Dendritic cell treated with granulocyte-macrophage colony-stimulating factor and Interleukin-4, amounts not matched to agents 40 ng/mL and 50 ng/mL, for 4 days (primary cell): ENCODE measurements around the gene CCDC106.

Experiments
- H3K27ac Mint-ChIP-seq: one replicate; pipeline ENCODE4 v1.8.0; 2022; ENCODE audit warnings: mild to moderate bottlenecking, mixed read lengths
- H3K27me3 Mint-ChIP-seq: one replicate; pipeline ENCODE4 v1.8.0; 2022; ENCODE audit warnings: mild to moderate bottlenecking, mixed read lengths
- H3K36me3 Mint-ChIP-seq: one replicate; pipeline ENCODE4 v1.8.0; 2022; ENCODE audit warnings: low read depth, mixed read lengths
- H3K4me1 Mint-ChIP-seq: one replicate; pipeline ENCODE4 v1.8.0; 2022; ENCODE audit warnings: low read depth, mixed read lengths
- H3K4me3 Mint-ChIP-seq: one replicate; pipeline ENCODE4 v1.8.0; 2022; ENCODE audit warnings: mild to moderate bottlenecking, moderate library complexity, mixed read lengths
- H3K9me3 Mint-ChIP-seq: one replicate; pipeline ENCODE4 v1.8.0; 2022; ENCODE audit warnings: mixed read lengths
- intact Hi-C: fragments of 100-400 bp; cut with micrococcal nuclease; formaldehyde crosslinking; loops from one replicate; pipeline ENCODE4 v1.15.0; 2022

Gene CCDC106

DNA sequence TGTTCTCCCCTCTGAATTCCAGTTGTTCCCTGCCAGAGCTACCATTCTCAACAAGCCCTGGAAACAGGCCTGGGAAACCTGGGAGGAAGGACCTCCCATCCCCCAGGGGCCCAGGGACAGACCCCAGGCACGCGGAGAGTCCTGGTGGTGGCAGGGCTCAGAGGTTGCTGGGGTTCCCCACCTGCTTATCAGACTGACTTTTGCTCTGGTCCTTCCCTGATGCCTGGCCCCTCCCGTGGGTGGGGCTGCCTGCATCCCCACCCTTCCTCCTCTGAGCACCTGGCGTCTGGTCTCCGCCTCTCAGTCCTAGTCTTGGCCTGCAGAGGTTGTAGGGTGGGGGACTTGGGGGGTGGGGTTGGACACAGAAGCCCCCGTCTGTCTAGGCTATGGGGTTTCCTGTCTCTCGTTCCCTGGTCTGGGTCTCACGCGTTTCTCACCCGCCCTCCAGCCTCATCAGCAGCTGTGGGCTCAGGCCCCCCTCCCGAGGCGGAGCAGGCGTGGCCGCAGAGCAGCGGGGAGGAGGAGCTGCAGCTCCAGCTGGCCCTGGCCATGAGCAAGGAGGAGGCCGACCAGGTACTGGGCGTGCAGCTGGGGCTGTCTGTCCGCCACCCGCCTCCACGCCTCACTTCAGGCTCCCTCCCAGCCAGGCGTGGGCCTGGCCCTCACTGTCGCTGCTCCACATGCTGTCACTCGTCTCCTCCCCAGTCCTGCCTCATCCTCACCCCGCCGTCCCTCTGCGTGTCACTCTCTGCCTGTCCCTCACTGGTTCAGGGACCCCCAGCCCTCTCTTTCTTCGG lies 40.6 kb downstream of the CCDC106 start:
- Mint-ChIP-seq H3K27ac (peak overlapping the region; percentile 17), H3K27me3 (no peaks in the 10 kb centered on the region), H3K4me1 (peaks cover 38% of the 10 kb centered on the region), H3K9me3 (no peaks in the 10 kb centered on the region), H3K4me3 (no peak overlapping the region), H3K36me3 (peaks cover 100% of the 10 kb centered on the region)
- intact Hi-C loops: no loop called here

DNA sequence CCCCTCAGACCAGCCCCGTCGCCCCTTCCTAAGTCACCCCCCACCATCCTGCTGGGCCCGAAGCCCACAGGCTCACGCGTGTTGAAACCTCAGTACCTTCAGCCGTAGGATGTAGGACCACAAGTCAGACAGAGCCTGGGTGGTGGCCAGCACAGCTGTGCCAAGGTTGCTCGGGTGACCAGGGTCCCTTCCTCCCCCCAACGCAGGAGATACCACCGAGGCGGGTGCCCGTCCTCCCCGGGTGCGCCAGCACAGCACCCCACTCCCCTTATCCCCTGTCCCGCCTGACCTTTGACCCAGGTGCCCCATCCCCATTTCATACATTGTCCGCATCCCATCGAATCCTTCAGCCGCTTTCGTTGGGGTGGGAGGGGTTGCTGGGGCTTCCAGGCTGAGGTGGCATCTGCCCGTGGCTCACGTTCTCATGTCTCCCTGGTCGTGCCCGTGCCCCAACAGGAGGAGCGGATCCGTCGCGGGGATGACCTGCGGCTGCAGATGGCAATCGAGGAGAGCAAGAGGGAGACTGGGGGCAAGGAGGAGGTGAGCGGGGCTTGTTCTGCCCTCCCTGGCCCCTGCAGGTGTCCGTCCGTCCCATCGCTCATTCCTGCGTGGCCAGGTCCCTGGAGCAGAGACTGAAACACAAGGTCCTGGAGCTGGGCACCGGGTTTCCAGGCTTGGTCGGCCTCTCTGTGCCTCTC lies 41.5 kb downstream of the CCDC106 start:
- no peak overlapping the region for H3K4me3 Mint-ChIP-seq
- H3K4me1 Mint-ChIP-seq: peaks cover 38% of the 10 kb centered on the region
- peaks cover 100% of the 10 kb centered on the region for H3K36me3 Mint-ChIP-seq
- intact Hi-C loops: no loop called here
- H3K27me3 Mint-ChIP-seq: no peaks in the 10 kb centered on the region
- H3K9me3 Mint-ChIP-seq: no peaks in the 10 kb centered on the region
- H3K27ac Mint-ChIP-seq: no peak overlapping the region

DNA sequence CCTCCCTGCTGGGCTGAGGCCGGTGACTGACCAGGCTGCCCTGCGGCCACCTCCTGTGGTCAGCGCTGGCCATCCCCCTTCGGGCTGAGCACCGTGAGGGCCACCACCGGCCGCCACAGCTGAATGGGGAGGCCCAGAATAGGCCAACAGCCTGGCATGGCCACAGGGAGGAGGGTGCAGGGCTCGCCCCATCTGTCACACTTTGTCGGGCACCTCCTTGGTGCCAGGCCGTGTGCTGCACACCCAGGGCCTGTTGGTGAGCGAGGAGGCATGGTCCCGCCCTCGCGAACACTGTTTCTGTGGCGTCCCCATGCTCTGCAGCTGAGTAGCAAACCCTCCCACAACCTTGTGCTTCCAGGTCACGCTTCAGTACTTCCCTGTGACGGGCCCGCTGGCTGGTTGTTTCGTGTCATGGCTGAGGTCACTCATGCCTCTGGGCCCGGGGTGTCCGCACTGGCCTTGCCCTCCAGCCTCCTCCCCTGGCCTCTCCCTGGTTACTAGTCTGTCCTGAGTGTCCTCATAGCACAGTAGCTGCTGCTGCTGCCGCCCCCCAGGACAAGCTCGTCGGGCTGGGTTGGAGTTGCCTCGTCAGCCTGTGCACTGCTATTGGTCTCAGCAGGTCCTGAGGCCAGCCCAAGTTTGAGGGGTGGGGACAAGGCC lies 42.2 kb downstream of the CCDC106 start:
- intact Hi-C loops: no loop called here
- no peaks in the 10 kb centered on the region for H3K27me3 Mint-ChIP-seq
- H3K27ac Mint-ChIP-seq: no peak overlapping the region
- no peak overlapping the region for H3K4me3 Mint-ChIP-seq
- H3K4me1 Mint-ChIP-seq: peaks cover 32% of the 10 kb centered on the region
- peaks cover 100% of the 10 kb centered on the region for H3K36me3 Mint-ChIP-seq
- no peaks in the 10 kb centered on the region for H3K9me3 Mint-ChIP-seq

DNA sequence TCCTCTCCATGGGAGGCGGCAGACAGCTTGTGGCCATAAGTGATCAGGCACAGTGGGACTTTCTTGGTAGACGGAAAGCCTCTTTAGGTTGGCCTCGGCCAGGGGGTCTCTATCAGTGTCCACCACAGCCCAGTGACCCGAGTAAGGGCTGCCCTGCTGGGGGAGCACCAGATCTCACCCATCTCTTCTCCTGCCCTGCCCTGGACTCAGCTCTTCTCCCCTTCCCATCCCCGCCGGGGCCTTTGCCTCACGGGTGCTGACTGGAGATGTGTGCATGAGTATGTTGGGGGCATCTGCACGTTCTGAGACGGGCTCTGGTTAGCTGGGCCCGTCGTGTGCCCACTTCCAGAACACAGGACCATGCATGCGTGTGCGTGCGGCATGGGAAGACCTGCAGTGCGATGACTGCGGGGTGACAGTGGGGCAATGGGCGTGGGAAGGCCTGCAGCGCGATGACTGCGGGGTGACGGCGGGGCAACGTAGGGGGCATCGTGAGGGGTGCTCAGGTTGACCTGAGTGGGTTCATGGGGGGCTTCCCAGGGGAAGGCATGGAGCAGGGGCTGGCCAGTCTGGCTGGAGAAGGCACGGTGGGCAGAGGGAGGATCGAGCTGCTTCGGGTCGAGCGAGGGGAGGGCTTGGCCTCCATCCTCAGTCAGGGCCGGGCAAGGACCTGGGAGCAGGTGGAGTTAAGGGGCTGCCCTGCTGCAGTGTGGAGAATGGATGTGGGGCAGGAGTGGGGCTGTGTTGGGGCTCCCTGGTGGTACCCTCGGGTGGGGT lies 42.9 kb downstream of the CCDC106 start:
- Mint-ChIP-seq H3K4me3 (no peak overlapping the region), H3K36me3 (peaks cover 100% of the 10 kb centered on the region), H3K4me1 (peaks cover 25% of the 10 kb centered on the region), H3K9me3 (no peaks in the 10 kb centered on the region), H3K27ac (no peak overlapping the region), H3K27me3 (no peaks in the 10 kb centered on the region)
- intact Hi-C loops: no loop called here

DNA sequence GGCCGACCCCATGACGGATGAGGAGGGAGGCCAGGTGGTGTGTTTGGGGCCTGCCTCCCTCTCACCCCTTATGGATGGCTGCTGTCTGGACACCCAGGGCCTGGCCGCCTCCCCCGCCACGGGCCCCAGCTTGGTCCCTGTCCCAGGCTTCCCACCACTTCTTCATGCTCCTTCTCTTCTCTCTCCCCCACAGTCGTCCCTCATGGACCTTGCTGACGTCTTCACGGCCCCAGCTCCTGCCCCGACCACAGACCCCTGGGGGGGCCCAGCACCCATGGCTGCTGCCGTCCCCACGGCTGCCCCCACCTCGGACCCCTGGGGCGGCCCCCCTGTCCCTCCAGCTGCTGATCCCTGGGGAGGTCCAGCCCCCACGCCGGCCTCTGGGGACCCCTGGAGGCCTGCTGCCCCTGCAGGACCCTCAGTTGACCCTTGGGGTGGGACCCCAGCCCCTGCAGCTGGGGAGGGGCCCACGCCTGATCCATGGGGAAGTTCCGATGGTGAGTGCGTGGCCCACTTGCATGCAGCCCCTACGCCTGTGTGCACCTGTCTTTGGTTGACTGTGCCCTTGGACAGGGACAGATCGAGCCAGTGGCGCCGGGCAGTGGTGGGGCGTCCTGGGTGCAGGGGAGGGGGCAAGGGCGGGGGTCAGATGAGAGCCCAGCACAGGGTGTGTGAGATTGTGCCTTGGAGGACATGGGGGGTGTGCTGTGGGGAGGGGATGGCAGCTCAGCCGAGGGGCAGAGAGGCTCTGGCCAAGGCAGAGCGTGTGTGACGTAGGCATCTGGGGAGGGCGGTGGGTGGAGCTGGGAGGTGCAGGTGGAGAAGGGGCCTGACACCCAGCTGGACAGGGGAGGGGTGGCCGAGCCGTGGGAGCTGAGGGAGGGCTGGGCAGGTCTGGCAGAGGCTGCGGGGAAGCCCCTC lies 43.8 kb downstream of the CCDC106 start:
- intact Hi-C loops: no loop called here
- peaks cover 16% of the 10 kb centered on the region for H3K4me1 Mint-ChIP-seq
- H3K9me3 Mint-ChIP-seq: no peaks in the 10 kb centered on the region
- H3K27ac Mint-ChIP-seq: no peak overlapping the region
- peaks cover 100% of the 10 kb centered on the region for H3K36me3 Mint-ChIP-seq
- H3K27me3 Mint-ChIP-seq: no peaks in the 10 kb centered on the region
- no peak overlapping the region for H3K4me3 Mint-ChIP-seq

DNA sequence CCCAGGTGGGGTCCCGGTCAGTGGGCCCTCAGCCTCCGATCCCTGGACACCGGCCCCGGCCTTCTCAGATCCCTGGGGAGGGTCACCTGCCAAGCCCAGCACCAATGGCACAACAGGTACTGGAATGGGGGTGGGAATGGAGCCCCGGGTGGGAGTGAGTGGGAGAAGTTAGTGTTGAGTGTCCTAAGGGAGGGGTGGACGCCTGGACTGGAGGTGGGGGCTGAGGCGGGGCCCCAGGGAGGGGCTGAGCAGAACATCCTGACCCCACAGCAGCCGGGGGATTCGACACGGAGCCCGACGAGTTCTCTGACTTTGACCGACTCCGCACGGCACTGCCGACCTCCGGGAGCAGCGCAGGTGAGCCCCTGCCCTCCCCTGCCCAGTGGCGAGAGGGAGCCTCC lies 44.7 kb downstream of the CCDC106 start:
- Mint-ChIP-seq H3K4me1 (peaks cover 7% of the 10 kb centered on the region), H3K27ac (no peak overlapping the region), H3K27me3 (no peaks in the 10 kb centered on the region), H3K9me3 (no peaks in the 10 kb centered on the region), H3K4me3 (no peak overlapping the region), H3K36me3 (peaks cover 100% of the 10 kb centered on the region)
- intact Hi-C loops: no loop called here

DNA sequence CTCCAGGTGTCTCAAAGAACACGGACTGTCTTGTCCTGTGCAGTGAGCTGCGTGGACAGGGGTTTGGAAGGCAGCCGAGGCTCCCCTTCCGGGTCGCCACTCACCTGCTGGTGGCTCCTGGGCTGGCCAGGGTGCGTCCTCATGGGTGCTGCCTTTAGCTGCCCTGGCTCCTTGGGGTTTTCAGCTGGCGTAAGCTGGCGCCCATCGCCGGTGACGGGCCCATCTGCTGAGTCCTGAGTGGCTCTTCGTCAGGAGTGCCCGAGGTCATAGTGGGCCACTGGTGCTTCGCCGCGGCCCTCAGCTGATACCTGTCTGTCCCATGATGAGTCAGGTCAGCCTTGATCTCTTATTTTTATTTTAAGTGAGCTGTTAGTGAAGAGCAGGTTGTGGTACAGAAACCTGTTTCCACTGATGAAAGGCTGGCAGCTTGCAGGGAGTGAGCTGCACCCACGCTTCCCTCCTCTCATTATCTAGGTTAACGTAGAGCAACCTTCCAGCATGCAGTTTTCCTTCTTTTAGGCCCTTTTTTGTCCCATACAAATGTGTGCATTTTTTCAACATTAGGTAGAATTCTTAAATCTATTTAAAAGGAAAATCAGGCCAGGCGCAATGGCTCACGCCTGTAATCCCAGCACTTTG lies 45.4 kb downstream of the CCDC106 start:
- H3K36me3 Mint-ChIP-seq: peaks cover 100% of the 10 kb centered on the region
- no peaks in the 10 kb centered on the region for H3K9me3 Mint-ChIP-seq
- no peak overlapping the region for H3K27ac Mint-ChIP-seq
- H3K4me1 Mint-ChIP-seq: peaks cover 7% of the 10 kb centered on the region
- no peak overlapping the region for H3K4me3 Mint-ChIP-seq
- intact Hi-C loops: no loop called here
- H3K27me3 Mint-ChIP-seq: no peaks in the 10 kb centered on the region

DNA sequence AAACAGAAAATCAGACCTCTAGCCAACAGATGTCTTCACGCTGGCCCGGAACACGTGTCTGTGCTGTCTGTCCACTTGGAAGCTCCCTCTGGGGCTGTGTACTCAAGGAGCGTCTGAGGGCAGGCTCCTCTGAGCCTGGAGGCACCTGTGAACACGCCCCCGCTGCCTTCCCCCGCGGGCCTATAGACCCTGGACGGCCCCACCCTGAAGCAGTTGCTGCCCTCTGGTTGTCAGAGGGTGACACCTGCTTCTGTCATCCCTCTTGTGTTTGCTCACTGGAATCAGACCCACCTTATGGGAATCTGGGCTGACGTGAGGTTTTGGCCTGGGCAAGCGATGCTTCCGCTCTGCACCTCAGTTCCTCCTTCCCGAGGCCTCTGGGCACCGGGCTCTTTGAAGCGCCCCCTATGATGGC lies 46.2 kb downstream of the CCDC106 start:
- H3K9me3 Mint-ChIP-seq: no peaks in the 10 kb centered on the region
- no peak overlapping the region for H3K4me3 Mint-ChIP-seq
- peaks cover 2% of the 10 kb centered on the region for H3K4me1 Mint-ChIP-seq
- peaks cover 100% of the 10 kb centered on the region for H3K36me3 Mint-ChIP-seq
- intact Hi-C loops: no loop called here
- H3K27me3 Mint-ChIP-seq: no peaks in the 10 kb centered on the region
- no peak overlapping the region for H3K27ac Mint-ChIP-seq

DNA sequence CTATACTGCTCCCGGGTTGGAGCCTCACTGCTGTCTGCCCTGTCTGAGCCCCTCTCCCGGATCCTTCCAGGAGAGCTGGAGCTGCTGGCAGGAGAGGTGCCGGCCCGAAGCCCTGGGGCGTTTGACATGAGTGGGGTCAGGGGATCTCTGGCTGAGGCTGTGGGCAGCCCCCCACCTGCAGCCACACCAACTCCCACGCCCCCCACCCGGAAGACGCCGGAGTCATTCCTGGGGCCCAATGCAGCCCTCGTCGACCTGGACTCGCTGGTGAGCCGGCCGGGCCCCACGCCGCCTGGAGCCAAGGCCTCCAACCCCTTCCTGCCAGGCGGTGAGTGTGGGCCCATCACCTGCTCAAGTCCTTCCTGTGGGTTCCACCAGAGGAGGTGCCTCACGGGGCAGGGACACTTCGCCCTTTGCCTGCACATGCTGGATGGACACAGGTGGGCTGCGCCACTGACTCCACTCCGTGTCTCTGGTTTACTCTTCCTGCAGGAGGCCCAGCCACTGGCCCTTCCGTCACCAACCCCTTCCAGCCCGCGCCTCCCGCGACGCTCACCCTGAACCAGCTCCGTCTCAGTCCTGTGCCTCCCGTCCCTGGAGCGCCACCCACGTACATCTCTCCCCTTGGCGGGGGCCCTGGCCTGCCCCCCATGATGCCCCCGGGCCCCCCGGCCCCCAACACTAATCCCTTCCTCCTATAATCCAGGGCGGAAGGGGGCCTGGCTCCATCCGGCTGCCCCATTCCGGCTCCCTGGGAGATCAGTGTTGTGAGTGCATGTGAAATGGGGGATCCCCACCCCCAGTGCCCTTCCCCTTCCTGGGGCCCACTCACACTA lies 46.9 kb downstream of the CCDC106 start:
- Mint-ChIP-seq H3K4me1 (no peaks in the 10 kb centered on the region), H3K4me3 (no peak overlapping the region), H3K36me3 (peaks cover 100% of the 10 kb centered on the region), H3K27ac (no peak overlapping the region), H3K27me3 (no peaks in the 10 kb centered on the region), H3K9me3 (no peaks in the 10 kb centered on the region)
- intact Hi-C loops: no loop called here

DNA sequence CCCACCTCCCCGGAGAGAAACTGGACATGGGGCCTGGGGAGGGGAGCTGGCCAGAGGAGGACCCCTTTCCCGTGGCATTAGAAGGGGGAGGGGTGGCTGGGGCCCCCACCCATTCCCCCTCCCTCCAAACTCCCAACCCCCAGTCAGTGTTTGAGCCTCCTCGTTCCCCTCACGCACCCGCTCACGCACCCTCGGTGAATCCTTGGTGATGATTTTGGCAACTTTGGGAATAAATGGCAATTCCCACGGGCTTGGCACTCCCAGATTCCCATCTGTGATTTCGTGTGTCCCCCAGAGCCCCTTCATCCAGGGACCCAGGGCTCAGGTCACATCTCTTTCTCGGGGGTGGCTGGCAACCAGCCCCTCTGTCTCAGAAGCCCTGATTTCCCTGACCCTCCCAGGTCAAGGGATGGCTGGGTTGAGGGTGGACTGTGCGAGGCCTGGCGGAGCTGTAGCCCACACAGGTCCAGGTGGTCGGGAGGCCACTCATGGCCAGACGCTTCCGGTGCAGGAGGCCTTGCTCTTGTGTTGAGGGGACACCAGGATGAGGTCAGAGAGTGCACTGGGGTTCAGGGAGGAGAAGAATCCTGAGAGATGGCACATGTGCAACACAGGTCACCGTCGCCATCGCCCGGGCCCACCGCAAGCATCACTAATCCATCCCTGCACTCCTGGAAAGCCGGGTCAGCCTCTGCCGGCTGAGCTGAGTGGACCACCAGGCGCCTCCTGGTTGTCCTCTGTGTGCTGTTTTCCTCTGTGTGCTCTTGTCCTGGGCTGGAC lies 47.7 kb downstream of the CCDC106 start:
- Mint-ChIP-seq H3K36me3 (peaks cover 100% of the 10 kb centered on the region), H3K27ac (peak overlapping the region; percentile 31), H3K4me3 (no peak overlapping the region), H3K27me3 (no peaks in the 10 kb centered on the region), H3K4me1 (no peaks in the 10 kb centered on the region), H3K9me3 (no peaks in the 10 kb centered on the region)
- intact Hi-C loops: no loop called here

DNA sequence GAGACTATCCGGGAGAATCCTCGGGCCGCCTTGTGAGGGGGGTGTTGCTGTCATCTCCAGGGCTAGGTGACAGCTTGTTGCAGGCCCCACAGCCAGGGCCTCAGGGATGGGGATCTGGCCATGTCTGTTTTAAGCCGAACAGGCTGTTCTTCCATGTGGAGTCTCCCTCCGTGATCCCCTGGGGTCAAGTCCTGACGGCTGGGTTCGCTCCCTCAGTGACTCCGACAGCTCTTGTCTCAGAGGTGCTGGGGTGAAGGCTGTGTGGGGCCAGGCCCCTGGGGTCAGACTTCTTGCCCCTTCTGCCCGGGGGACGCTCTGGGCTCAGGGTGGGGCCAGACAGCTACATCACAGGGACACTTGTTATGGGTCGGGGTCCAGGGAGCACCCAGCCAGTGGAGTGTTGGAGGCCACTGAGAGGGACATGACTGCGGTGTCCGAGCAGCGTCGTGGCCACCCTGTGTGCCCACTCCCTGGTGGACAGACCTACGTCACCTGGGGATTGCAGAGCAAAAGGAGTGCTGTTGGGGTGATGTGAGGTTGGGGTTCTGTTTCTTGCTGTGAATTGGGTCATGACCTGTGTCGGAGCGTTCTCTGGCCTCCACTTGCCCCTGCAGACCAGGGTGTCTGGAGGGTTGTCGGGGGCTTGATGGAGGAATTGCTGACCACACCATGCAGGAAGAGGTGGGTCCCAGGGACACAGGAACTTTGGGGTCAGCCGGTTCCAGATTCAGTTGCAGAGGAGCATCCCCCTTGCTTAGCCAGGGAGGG lies 48.5 kb downstream of the CCDC106 start:
- Mint-ChIP-seq H3K4me3 (no peak overlapping the region), H3K9me3 (no peaks in the 10 kb centered on the region), H3K27ac (peak overlapping the region; percentile 31), H3K36me3 (peaks cover 99% of the 10 kb centered on the region), H3K4me1 (no peaks in the 10 kb centered on the region), H3K27me3 (no peaks in the 10 kb centered on the region)
- intact Hi-C loops: no loop called here
